HG03342 (cell line): ENCODE measurements around the gene KLRF1.
"Not testable (repeated sequence)": the region's sequence is repeated elsewhere in the genome, so short reads cannot be mapped to it uniquely, and the experiment has no call there.

Experiments used
- ATAC-seq: cut with Tn5 transposase; IDR thresholded peaks from one replicate; pipeline ENCODE4 v1.9.1; 2021; ENCODE audit warnings: mild to moderate bottlenecking, moderate library complexity; ENCODE audit not compliant: unreplicated experiment

The KLRF1 gene

GRCh38 chr12:9869307-9870161 is 42.3 kb downstream of the KLRF1 start, which contains the start of gene CLEC2B:
Gene CLEC2B (minus strand): TSS chr12:9869354.
- peak; percentile 40 for ATAC-seq

- no peak for ATAC-seq
These were observed 43.1 kb downstream of the KLRF1 start for GRCh38 chr12:9870286-9870866.

GRCh38 chr12:9872162-9872561 is 44.9 kb downstream of the KLRF1 start:
- ATAC-seq: no peak

- no peak for ATAC-seq
These were observed 45.5 kb downstream of the KLRF1 start for GRCh38 chr12:9872742-9873141.

- not testable (repeated sequence) for ATAC-seq
These were observed 48.8 kb downstream of the KLRF1 start for GRCh38 chr12:9876120-9876519.

GRCh38 chr12:9880532-9881078 is 53.3 kb downstream of the KLRF1 start:
- no peak for ATAC-seq

- ATAC-seq: no peak
These were observed 54.0 kb downstream of the KLRF1 start, which contains the start of gene KLRF2 for GRCh38 chr12:9881246-9881645. Gene KLRF2 (plus strand): TSS chr12:9881489. CDS start chr12:9881596, 107 bp downstream.

- no peak for ATAC-seq
These were observed 54.7 kb downstream of the KLRF1 start for GRCh38 chr12:9881988-9882387.

- ATAC-seq: no peak
These were observed 55.9 kb downstream of the KLRF1 start for GRCh38 chr12:9883175-9883574.

- no peak for ATAC-seq
These were observed 61.5 kb downstream of the KLRF1 start for GRCh38 chr12:9888665-9889273.
